BLaER1 (cell line): Measurements from ENCODE around the gene STXBP6.

Experiments
- H3K27ac ChIP-seq: shearing (Covaris generic); formaldehyde crosslinking; 2 replicates; pipeline ENCODE4 v1.8.1; 2022
- H3K27me3 ChIP-seq: shearing (Covaris generic); formaldehyde crosslinking; 2 replicates; pipeline ENCODE4 v1.8.1; 2022
- H3K36me3 ChIP-seq: shearing (Covaris generic); formaldehyde crosslinking; 2 replicates; pipeline ENCODE4 v1.8.1; 2022
- H3K4me1 ChIP-seq: shearing (Covaris generic); formaldehyde crosslinking; 2 replicates; pipeline ENCODE4 v1.8.1; 2022
- H3K4me2 ChIP-seq: shearing (Covaris generic); formaldehyde crosslinking; 2 replicates; pipeline ENCODE4 v1.8.1; 2022
- H3K4me3 ChIP-seq: shearing (Covaris generic); formaldehyde crosslinking; 2 replicates; pipeline ENCODE4 v1.8.1; 2022
- H3K9ac ChIP-seq: shearing (Covaris generic); formaldehyde crosslinking; 2 replicates; pipeline ENCODE4 v1.8.1; 2022
- H3K9me3 ChIP-seq: shearing (Covaris generic); formaldehyde crosslinking; 2 replicates; pipeline ENCODE4 v1.8.1; 2022
- H4K20me1 ChIP-seq: shearing (Covaris generic); formaldehyde crosslinking; 2 replicates; pipeline ENCODE4 v1.8.1; 2022
- Cebpa-rat ChIP-seq: shearing (Covaris generic); IDR thresholded peaks from 2 replicates; pipeline ENCODE4 v1.8.1; 2022

STXBP6 gene

GRCh38 chr14:25049568-25050268, at the start of gene STXBP6:
STXBP6 (minus strand) TSS chr14:25050147; CDS start chr14:24974818, 75,329 bp downstream.
- no peaks in the 10 kb centered on the region for H3K36me3 ChIP-seq
- H3K4me1 ChIP-seq, result no peaks in the 10 kb centered on the region
- peak within 1 kb of the TSS; percentile 61 for H3K4me2 ChIP-seq
- H4K20me1 ChIP-seq, result no peaks in the 10 kb centered on the region
- H3K4me3 ChIP-seq, result peak within 1 kb of the TSS; percentile 60
- no peak within 1 kb of the TSS for H3K9ac ChIP-seq
- no peak for TF ChIP-seq Cebpa-rat
- H3K27ac ChIP-seq, result no peak within 1 kb of the TSS
- peaks cover 19% of the 10 kb centered on the region for H3K9me3 ChIP-seq
- H3K27me3 ChIP-seq, result peaks cover 23% of the 10 kb centered on the region

GRCh38 chr14:25097120-25097519, 47.2 kb upstream of the STXBP6 start:
- no peaks in the 10 kb centered on the region for H3K36me3 ChIP-seq

GRCh38 chr14:25095736-25096437, 45.9 kb upstream of the STXBP6 start:
- H3K4me2 ChIP-seq, result peak overlapping the region; percentile 68
- no peaks in the 10 kb centered on the region for H3K27me3 ChIP-seq
- no peaks in the 10 kb centered on the region for H4K20me1 ChIP-seq
- no peak overlapping the region for H3K4me3 ChIP-seq
- H3K4me1 ChIP-seq, result peaks cover 32% of the 10 kb centered on the region
- H3K36me3 ChIP-seq, result no peaks in the 10 kb centered on the region
- TF ChIP-seq Cebpa-rat, result no peak
- no peaks in the 10 kb centered on the region for H3K9me3 ChIP-seq
- 0 out of 2 replicates have a peak overlapping the region, but pooled peaks have one; percentile 18 for H3K9ac ChIP-seq
- peak overlapping the region; percentile 7; the same call in 1 of the 2 replicates for H3K27ac ChIP-seq

More at GRCh38 chr14:25097120-25097519, 47.2 kb upstream of the STXBP6 start:
- no peaks in the 10 kb centered on the region for H4K20me1 ChIP-seq
- no peak overlapping the region for H3K27ac ChIP-seq
- H3K4me2 ChIP-seq, result no peak overlapping the region
- no peak for TF ChIP-seq Cebpa-rat
- no peak overlapping the region for H3K9ac ChIP-seq
- no peaks in the 10 kb centered on the region for H3K9me3 ChIP-seq
- no peaks in the 10 kb centered on the region for H3K27me3 ChIP-seq
- no peak overlapping the region for H3K4me3 ChIP-seq
- H3K4me1 ChIP-seq, result peaks cover 32% of the 10 kb centered on the region

DNA sequence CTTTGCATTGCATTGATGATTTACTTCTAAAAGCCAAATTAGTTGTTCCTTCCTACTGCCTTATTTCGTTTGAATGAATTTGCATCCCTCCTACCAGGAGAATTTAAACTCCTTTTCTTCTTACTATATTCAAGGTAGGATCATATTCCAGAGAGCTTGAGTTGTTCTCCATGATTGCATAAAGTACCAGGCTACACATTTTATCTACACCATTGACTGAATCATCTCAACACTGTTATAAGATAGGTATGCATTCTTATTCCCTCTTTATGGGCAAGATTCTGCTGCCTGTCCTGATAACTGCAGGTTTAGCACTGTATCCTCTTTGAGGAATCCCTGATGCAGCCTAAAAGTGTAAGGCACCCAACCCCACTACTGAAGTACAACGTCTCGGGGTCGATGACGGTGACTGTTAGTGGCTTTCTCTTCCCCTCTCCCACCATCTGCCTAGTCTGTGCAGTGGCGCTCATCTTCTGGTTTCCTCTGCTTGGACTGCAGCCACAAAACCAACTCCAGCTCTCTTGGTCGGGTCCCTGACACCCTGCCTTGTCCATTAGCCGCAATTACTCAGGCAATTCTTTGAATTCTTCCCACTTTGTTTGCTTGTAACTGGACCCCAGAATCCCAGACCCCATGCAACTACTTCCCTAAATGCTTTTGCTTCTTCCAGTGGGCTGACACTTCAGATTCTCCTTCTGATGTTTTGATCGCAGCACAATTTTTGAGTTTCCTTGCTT, 44.4 kb upstream of the STXBP6 start:
- H3K36me3 ChIP-seq, result no peaks in the 10 kb centered on the region
- TF ChIP-seq Cebpa-rat, result no peak
- H3K4me2 ChIP-seq, result peak overlapping the region; percentile 68
- H3K4me3 ChIP-seq, result no peak overlapping the region
- peaks cover 32% of the 10 kb centered on the region for H3K4me1 ChIP-seq
- H3K27me3 ChIP-seq, result no peaks in the 10 kb centered on the region
- no peak overlapping the region for H3K9ac ChIP-seq
- H3K9me3 ChIP-seq, result no peaks in the 10 kb centered on the region
- no peaks in the 10 kb centered on the region for H4K20me1 ChIP-seq
- H3K27ac ChIP-seq, result no peak overlapping the region

DNA sequence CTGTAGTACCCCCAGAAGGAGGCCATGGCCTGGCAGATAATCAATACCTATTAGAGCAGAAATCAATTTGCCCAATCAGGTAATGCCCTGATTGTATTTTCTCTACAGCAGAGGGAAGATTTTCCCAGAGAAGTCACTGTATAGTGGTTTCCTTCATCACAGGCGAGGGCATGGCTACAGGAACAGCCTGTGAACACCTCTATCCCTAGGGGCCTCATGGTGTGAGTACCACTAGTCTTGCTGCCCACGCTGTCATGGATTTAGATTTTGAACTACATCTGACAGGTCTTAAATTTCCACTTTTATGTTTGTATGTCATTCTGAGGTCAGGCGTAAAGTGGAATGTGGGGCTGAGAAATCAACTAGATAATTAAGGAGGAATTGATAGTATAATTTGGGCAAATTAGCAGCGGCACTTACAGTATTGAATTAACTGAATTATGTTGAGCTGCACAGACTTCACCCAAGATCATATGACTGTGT, 42.4 kb upstream of the STXBP6 start:
- H3K4me2 ChIP-seq, result no peak overlapping the region
- no peaks in the 10 kb centered on the region for H3K36me3 ChIP-seq
- no peaks in the 10 kb centered on the region for H3K27me3 ChIP-seq
- no peak overlapping the region for H3K27ac ChIP-seq
- TF ChIP-seq Cebpa-rat, result no peak
- H4K20me1 ChIP-seq, result no peaks in the 10 kb centered on the region
- peaks cover 32% of the 10 kb centered on the region for H3K4me1 ChIP-seq
- H3K4me3 ChIP-seq, result no peak overlapping the region
- H3K9ac ChIP-seq, result no peak overlapping the region
- no peaks in the 10 kb centered on the region for H3K9me3 ChIP-seq

DNA sequence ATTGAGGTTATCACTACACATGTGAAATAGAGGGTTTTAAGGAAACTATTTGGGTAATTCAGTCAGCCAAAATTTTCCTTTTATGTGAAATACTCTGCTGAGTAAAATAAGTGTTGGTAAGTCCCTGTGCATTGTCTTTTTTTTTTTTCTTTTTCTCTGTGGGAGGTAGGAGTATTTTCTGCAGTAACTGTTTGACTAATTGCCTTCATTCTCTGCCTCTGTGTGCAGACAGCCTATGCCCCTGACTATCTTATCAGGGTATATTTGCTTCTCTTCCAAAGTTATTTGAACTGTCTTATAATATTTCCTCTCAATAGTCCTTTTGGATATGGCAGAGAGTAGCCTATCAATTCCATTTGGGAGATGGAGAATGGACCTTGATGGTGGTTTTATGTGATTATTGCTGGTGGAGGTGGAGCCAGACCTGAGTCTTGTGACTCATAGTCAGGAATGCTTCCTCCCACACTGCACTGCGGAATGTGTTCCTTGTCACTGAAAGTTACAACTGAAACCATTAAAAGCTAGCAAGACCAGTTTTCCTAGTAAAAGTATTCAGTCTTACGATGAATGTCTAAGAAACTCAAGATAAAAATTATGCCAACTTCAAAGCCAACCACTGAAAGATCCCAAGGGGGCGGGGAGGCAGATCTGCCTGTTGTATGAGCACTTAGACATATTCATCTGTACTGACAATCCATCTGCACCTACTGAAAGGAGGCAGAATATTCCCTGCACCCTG, 40.9 kb upstream of the STXBP6 start:
- Histone ChIP-seq H3K4me1 (peaks cover 24% of the 10 kb centered on the region), H3K4me3 (no peak overlapping the region), H4K20me1 (no peaks in the 10 kb centered on the region), H3K4me2 (no peak overlapping the region), H3K27ac (no peak overlapping the region), H3K27me3 (no peaks in the 10 kb centered on the region), H3K9me3 (no peaks in the 10 kb centered on the region), H3K9ac (no peak overlapping the region), H3K36me3 (no peaks in the 10 kb centered on the region)
- TF ChIP-seq Cebpa-rat, result no peak

GRCh38 chr14:25090256-25090655, 40.3 kb upstream of the STXBP6 start:
- TF ChIP-seq Cebpa-rat, result no peak

DNA sequence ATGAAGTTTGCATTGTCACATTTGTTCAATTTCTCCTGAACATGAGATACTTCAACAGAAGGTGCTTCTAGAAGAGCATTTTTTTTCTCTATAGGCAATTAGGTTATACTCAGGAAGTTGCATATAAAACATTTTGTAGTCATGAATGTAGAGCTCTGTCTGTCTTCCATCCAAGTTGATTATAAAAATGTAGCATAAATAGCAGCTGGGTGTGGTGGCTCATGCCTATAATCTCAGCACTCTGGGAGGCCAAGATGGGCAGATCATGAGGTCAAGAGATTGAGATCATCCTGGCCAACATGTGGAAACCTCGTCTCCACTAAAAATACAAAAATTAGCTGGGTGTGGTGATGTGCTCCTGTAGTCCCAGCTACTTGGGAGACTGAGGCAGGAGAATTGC, 39.5 kb upstream of the STXBP6 start:
- H3K36me3 ChIP-seq, result no peaks in the 10 kb centered on the region
- peaks cover 10% of the 10 kb centered on the region for H3K4me1 ChIP-seq
- H3K27ac ChIP-seq, result no peak overlapping the region
- H3K4me2 ChIP-seq, result no peak overlapping the region
- no peak overlapping the region for H3K4me3 ChIP-seq
- H3K9ac ChIP-seq, result no peak overlapping the region
- TF ChIP-seq Cebpa-rat, result no peak
- no peaks in the 10 kb centered on the region for H4K20me1 ChIP-seq
- H3K27me3 ChIP-seq, result no peaks in the 10 kb centered on the region
- no peaks in the 10 kb centered on the region for H3K9me3 ChIP-seq

More at GRCh38 chr14:25090256-25090655, 40.3 kb upstream of the STXBP6 start:
- H3K4me3 ChIP-seq, result no peak overlapping the region
- no peak overlapping the region for H3K9ac ChIP-seq
- H3K27ac ChIP-seq, result no peak overlapping the region
- no peaks in the 10 kb centered on the region for H3K9me3 ChIP-seq
- H3K4me2 ChIP-seq, result no peak overlapping the region
- H3K27me3 ChIP-seq, result no peaks in the 10 kb centered on the region
- no peaks in the 10 kb centered on the region for H4K20me1 ChIP-seq
- no peaks in the 10 kb centered on the region for H3K36me3 ChIP-seq
- peaks cover 17% of the 10 kb centered on the region for H3K4me1 ChIP-seq

GRCh38 chr14:25086821-25087396, 37.0 kb upstream of the STXBP6 start:
- H3K36me3 ChIP-seq, result no peaks in the 10 kb centered on the region
- H3K9me3 ChIP-seq, result no peaks in the 10 kb centered on the region
- H3K27me3 ChIP-seq, result no peaks in the 10 kb centered on the region
- H3K9ac ChIP-seq, result no peak overlapping the region
- no peaks in the 10 kb centered on the region for H3K4me1 ChIP-seq
- no peak for TF ChIP-seq Cebpa-rat
- no peak overlapping the region for H3K27ac ChIP-seq
- H4K20me1 ChIP-seq, result no peaks in the 10 kb centered on the region
- no peak overlapping the region for H3K4me3 ChIP-seq
- H3K4me2 ChIP-seq, result no peak overlapping the region
